ENCODE measurements around the gene ANKRD13D.

DNA sequence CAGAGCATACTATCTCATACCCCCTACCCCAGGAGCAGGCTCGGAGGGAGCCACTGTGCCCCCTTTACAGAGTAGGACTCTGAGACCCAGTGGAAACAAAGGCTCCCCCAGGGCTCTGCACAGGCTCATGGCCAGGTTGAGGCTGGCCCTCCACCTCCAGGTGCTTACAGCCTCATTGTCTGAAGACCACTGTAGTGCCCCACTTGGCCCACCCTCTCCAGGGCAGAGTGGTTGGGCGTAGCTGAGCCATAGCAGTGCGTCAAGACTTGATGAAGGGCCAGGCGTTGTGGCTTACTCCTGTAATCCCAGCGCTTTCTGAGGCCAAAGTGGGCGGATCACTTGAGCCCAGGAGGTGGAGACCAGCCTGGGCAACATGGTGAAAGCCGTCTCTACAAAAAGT, 1.7 kb downstream of the ANKRD13D start:
- TF ChIP-seq POLR2AphosphoS5 (IDR thresholded peaks at IDR 0.05; ENCODE audit: low read depth): no peak
- TF ChIP-seq, protein P1, sequence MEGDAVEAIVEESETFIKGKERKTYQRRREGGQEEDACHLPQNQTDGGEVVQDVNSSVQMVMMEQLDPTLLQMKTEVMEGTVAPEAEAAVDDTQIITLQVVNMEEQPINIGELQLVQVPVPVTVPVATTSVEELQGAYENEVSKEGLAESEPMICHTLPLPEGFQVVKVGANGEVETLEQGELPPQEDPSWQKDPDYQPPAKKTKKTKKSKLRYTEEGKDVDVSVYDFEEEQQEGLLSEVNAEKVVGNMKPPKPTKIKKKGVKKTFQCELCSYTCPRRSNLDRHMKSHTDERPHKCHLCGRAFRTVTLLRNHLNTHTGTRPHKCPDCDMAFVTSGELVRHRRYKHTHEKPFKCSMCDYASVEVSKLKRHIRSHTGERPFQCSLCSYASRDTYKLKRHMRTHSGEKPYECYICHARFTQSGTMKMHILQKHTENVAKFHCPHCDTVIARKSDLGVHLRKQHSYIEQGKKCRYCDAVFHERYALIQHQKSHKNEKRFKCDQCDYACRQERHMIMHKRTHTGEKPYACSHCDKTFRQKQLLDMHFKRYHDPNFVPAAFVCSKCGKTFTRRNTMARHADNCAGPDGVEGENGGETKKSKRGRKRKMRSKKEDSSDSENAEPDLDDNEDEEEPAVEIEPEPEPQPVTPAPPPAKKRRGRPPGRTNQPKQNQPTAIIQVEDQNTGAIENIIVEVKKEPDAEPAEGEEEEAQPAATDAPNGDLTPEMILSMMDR (conservative IDR thresholded peaks at IDR 0.05; ENCODE audit: low read depth in 2 of 2): no peak
- no peak for TF ChIP-seq EZH2phosphoT487 (IDR thresholded peaks at IDR 0.05; ENCODE audit: unreplicated experiment)
- TF ChIP-seq EZH2 (IDR thresholded peaks at IDR 0.05; ENCODE audit: low read depth, unreplicated experiment): no peak
